Tibial artery (tissue), 4 donors: ENCODE results near the gene RASL10A.
"Not testable (repeated sequence)": the region's sequence is repeated elsewhere in the genome, so short reads cannot be mapped to it uniquely, and the experiment has no call there.

Source experiments
- DNase-seq, 2 donors: peaks; one replicate each; pipeline ENCODE4 v3.0.0-alpha.2; 2019
- H3K27ac ChIP-seq, 2 donors: fragments of 200-600 bp; sonication (generic) in 1 of 2; 1 replicate in 1 of 2; 2 replicates in 1 of 2; pipeline ENCODE4 v1.5.1; 2018 to 2019; ENCODE audit warnings: mild to moderate bottlenecking in 1 of 2
- H3K27me3 ChIP-seq, 2 donors: fragments of 200-600 bp; sonication (generic) in 1 of 2; one replicate each; pipeline versions ENCODE4 v1.5.1 to v1.6.0; 2016 to 2019
- H3K36me3 ChIP-seq, 3 donors: fragments of 200-600 bp; sonication (generic) in 2 of 3; one replicate each; pipeline ENCODE4 v1.5.1; 2016 to 2019; ENCODE audit warnings: mild to moderate bottlenecking in 2 of 3
- H3K4me1 ChIP-seq, 4 donors: fragments of 200-600 bp; sonication (generic) in 2 of 4; 1 replicate in 3 of 4; 2 replicates in 1 of 4; pipeline ENCODE4 v1.5.1; 2016 to 2019
- H3K4me3 ChIP-seq, 2 donors: fragments of 200-600 bp; sonication (generic) in 1 of 2; 1 replicate in 1 of 2; 2 replicates in 1 of 2; pipeline ENCODE4 v1.5.1; 2018 to 2019; ENCODE audit warnings: mild to moderate bottlenecking in 2 of 2
- H3K9me3 ChIP-seq, 3 donors: fragments of 200-600 bp; sonication (generic) in 1 of 3; one replicate each; pipeline ENCODE4 v1.5.1; 2016 to 2019
- intact Hi-C: fragments of 100-400 bp; cut with DNase I; formaldehyde crosslinking; loops from one replicate; pipeline ENCODE4 v1.15.0; 2023; ENCODE audit warnings: low total_unique reads
- TF ChIP-seq, protein P1 (sequence below), 2 experiments: fragments of 200-600 bp in 1 of 2; fragments of 450-650 bp in 1 of 2; IDR thresholded peaks; one replicate each; pipeline ENCODE4 v1.5.1; 2017 to 2019; ENCODE audit warnings: antibody characterized with exemption in 2 of 2, mild to moderate bottlenecking in 1 of 2, moderate library complexity in 1 of 2

The RASL10A gene

DNA sequence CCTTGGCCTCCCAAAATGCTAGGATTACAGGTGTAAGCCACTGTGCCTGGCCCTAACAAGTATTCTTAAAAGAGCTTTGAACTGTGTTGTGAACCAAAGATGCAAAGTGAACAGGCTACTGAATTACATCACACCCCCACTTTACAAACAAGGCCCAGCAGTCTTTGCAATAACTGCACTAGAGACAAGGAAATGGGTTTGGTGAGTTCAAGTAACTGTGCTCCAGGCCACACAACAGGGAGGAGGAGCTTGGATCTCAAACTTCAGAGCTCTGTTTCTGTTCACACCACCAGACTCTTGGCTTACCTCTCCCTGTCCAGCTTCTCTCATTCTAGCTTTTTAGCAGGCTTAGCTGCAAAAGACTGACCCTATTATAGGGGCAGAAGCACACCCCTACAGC is 30.4 kb upstream of the RASL10A start:
- intact Hi-C loops = no loop called here
- no peak overlapping the region for H3K4me3 ChIP-seq
- no peak for DNase-seq
- H3K4me1 ChIP-seq = peaks cover 0 to 24% (median 0%) of the 10 kb centered on the region in 4 donors
- no peaks in the 10 kb centered on the region for H3K27me3 ChIP-seq
- H3K36me3 ChIP-seq = peaks cover 58 to 93% (median 83%) of the 10 kb centered on the region in 3 donors
- H3K27ac ChIP-seq = no peak overlapping the region
- H3K9me3 ChIP-seq = no peaks in the 10 kb centered on the region
- TF ChIP-seq, protein P1, sequence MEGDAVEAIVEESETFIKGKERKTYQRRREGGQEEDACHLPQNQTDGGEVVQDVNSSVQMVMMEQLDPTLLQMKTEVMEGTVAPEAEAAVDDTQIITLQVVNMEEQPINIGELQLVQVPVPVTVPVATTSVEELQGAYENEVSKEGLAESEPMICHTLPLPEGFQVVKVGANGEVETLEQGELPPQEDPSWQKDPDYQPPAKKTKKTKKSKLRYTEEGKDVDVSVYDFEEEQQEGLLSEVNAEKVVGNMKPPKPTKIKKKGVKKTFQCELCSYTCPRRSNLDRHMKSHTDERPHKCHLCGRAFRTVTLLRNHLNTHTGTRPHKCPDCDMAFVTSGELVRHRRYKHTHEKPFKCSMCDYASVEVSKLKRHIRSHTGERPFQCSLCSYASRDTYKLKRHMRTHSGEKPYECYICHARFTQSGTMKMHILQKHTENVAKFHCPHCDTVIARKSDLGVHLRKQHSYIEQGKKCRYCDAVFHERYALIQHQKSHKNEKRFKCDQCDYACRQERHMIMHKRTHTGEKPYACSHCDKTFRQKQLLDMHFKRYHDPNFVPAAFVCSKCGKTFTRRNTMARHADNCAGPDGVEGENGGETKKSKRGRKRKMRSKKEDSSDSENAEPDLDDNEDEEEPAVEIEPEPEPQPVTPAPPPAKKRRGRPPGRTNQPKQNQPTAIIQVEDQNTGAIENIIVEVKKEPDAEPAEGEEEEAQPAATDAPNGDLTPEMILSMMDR (IDR thresholded peaks at IDR 0.05) = no peak

GRCh38 chr22:29344889-29345288 is 29.4 kb upstream of the RASL10A start:
- peaks cover 62 to 93% (median 83%) of the 10 kb centered on the region in 3 donors for H3K36me3 ChIP-seq
- H3K9me3 ChIP-seq, intact Hi-C loops, H3K27me3 ChIP-seq, DNase-seq, H3K27ac ChIP-seq, H3K4me3 ChIP-seq: not testable (repeated sequence)
- peaks cover 0 to 24% (median 0%) of the 10 kb centered on the region in 4 donors for H3K4me1 ChIP-seq

GRCh38 chr22:29344137-29344536 is 28.6 kb upstream of the RASL10A start:
- TF ChIP-seq, protein P1 (IDR thresholded peaks at IDR 0.05) = no peak
- Histone ChIP-seq H3K9me3 (no peaks in the 10 kb centered on the region), H3K36me3 (peaks cover 64 to 93% (median 83%) of the 10 kb centered on the region in 3 donors), H3K27me3 (no peaks in the 10 kb centered on the region), H3K27ac (no peak overlapping the region), H3K4me3 (no peak overlapping the region), H3K4me1 (peaks cover 0 to 24% (median 0%) of the 10 kb centered on the region in 4 donors)
- intact Hi-C loops = no loop called here
- no peak for DNase-seq

DNA sequence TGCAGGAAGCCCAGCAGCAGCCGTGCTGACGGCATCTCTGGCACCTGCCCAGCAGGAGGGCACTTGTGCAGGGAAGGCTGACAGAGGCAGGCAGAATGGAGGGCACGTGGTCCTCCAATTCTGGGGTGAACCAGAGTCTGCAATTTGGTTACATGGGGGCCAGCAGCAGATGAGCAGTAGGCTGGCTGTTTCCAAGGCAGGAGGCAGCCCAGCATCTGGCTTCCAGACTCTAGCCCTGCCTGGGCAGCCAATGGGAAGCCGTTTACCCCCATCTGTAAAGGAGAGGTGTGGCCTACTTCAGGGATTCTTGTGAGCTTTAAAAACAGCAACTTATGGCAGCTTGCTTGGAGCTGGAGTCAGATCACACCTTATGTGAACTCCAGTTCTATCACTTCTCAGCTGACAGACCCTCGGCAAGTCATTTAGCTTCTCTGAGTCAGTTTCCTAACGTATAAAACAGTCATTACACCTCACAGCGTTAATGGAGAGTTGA is 27.9 kb upstream of the RASL10A start:
- Histone ChIP-seq H3K27ac (no peak overlapping the region), H3K27me3 (no peaks in the 10 kb centered on the region), H3K9me3 (no peaks in the 10 kb centered on the region), H3K4me3 (no peak overlapping the region), H3K4me1 (peaks cover 0 to 24% (median 0%) of the 10 kb centered on the region in 4 donors), H3K36me3 (peaks cover 70 to 93% (median 83%) of the 10 kb centered on the region in 3 donors)
- no peak for DNase-seq
- TF ChIP-seq, protein P1 (IDR thresholded peaks at IDR 0.05) = no peak
- intact Hi-C loops = no loop called here

- H3K36me3 ChIP-seq = peaks cover 64 to 93% (median 83%) of the 10 kb centered on the region in 3 donors
- TF ChIP-seq, protein P1 (IDR thresholded peaks at IDR 0.05) = no peak
- H3K4me3 ChIP-seq = no peak overlapping the region
- H3K4me1 ChIP-seq = peaks cover 0 to 24% (median 0%) of the 10 kb centered on the region in 4 donors
- no peaks in the 10 kb centered on the region for H3K9me3 ChIP-seq
- H3K27ac ChIP-seq = no peak overlapping the region
- no peak for DNase-seq
- intact Hi-C loops = no loop called here
- no peaks in the 10 kb centered on the region for H3K27me3 ChIP-seq
These were observed 27.2 kb upstream of the RASL10A start for GRCh38 chr22:29342577-29343312.

- peaks cover 60 to 93% (median 83%) of the 10 kb centered on the region in 3 donors for H3K36me3 ChIP-seq
- no peak overlapping the region for H3K4me3 ChIP-seq
- H3K27ac ChIP-seq = no peak overlapping the region
- H3K27me3 ChIP-seq = no peaks in the 10 kb centered on the region
- TF ChIP-seq, protein P1 (IDR thresholded peaks at IDR 0.05) = no peak
- intact Hi-C loops = no loop called here
- no peaks in the 10 kb centered on the region for H3K9me3 ChIP-seq
- DNase-seq = no peak
- peaks cover 0 to 21% (median 0%) of the 10 kb centered on the region in 4 donors for H3K4me1 ChIP-seq
These were observed 26.7 kb upstream of the RASL10A start for GRCh38 chr22:29342177-29342576.
